ENCODE data around the gene LPP.

- TF ChIP-seq CTCF (IDR thresholded peaks at IDR 0.05) (no peak), POLR2AphosphoS5 (IDR thresholded peaks at IDR 0.05) (no peak), EP300 (IDR thresholded peaks at IDR 0.05) (no peak), POLR2A (IDR thresholded peaks at IDR 0.05) (no peak)
Observed at GRCh38 chr3:188188911-188189310, 35.0 kb downstream of the LPP start.
